Measurements from ENCODE around the gene MIF.
"Not testable (repeated sequence)": the region's sequence is repeated elsewhere in the genome, so short reads cannot be mapped to it uniquely, and the experiment has no call there.

The MIF gene

GRCh38 chr22:23906641-23907040 is 12.5 kb downstream of the MIF start:
- DNase-seq (ENCODE audit: low spot score): no peak
- no peak for TF ChIP-seq CTCF (IDR thresholded peaks at IDR 0.05)
- Histone ChIP-seq H3K4me3 (no peak overlapping the region), H3K27ac (no peak overlapping the region)

GRCh38 chr22:23907423-23907822 is 13.2 kb downstream of the MIF start:
- not testable (repeated sequence) for H3K4me3 ChIP-seq; H3K27ac ChIP-seq; DNase-seq (ENCODE audit: low spot score)

GRCh38 chr22:23908587-23909205 is 14.5 kb downstream of the MIF start:
- DNase-seq (ENCODE audit: low spot score): no peak

DNA sequence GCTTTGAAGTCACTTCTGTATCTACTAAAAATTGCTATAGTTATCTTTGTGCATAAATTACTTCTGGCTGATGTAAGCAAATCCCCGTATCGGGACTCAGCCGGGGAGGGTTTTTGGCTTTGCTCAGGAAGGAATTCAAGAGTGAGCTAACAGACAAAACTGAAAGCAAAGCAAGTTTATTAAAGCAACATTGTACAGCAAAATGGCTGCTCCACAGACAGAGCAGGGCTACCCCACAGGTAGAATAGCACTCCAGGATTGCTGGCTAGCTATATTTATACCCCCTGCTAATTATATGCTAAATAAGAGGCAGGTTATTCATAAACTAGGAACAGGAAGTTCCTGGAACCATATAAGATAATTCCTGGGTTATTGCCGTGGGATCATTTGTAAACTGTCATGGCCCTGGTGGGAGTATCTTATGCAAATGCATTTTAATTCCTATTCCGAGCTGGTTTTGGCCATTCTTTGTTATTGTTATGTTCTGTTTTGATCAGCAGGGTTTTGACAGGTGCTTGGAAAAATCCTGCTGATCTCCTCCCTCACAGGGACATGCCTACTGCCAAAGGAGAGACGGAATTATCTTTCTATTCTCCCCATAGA is 15.2 kb downstream of the MIF start:
- no peak for TF ChIP-seq CTCF (IDR thresholded peaks at IDR 0.05)
- no peak for DNase-seq (ENCODE audit: low spot score)
- peak overlapping the region; percentile 29 for H3K4me3 ChIP-seq
- H3K27ac ChIP-seq: peak overlapping the region; percentile 20 to 27

More at GRCh38 chr22:23908587-23909205, 14.5 kb downstream of the MIF start:
- peak overlapping the region in 1 of 2 donors; percentile 2 for H3K27ac ChIP-seq
- H3K4me3 ChIP-seq: peak overlapping the region; percentile 29
- TF ChIP-seq CTCF (IDR thresholded peaks at IDR 0.05): no peak

DNA sequence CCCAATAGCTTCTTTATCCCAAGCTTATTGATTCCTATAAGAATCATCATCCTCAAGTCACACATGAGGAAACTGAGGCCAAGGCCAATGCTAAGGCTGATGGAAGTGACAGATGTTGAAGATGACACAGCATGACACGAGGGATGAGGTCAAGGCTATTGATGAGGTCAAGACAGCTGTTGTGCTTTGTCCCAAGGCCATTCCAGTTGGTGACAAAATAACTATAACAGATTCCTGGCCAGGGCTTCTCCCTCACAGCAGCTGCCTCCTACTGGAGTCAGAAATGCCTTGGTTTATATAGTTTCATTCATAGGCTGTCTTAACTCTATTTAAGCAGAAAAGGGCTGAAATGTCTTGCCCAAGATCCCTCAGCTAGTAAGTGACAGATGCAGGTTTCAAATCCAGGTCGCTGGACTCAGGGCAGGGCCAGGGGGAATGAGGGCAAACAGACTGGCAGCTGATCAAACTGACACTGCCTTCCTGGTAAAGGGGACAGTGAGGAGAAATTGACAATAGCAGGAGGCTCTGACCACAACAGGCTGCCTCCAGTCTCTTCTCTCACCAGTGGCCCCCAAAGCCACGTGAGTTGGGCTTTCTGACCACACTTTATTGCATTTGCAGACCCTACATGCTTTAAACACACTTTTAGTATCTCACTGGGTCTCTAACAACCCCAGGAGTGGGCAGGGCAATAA is 16.5 kb downstream of the MIF start:
- TF ChIP-seq CTCF (IDR thresholded peaks at IDR 0.05): no peak
- DNase-seq (ENCODE audit: low spot score): no peak
- Histone ChIP-seq H3K27ac (no peak overlapping the region), H3K4me3 (no peak overlapping the region)

DNA sequence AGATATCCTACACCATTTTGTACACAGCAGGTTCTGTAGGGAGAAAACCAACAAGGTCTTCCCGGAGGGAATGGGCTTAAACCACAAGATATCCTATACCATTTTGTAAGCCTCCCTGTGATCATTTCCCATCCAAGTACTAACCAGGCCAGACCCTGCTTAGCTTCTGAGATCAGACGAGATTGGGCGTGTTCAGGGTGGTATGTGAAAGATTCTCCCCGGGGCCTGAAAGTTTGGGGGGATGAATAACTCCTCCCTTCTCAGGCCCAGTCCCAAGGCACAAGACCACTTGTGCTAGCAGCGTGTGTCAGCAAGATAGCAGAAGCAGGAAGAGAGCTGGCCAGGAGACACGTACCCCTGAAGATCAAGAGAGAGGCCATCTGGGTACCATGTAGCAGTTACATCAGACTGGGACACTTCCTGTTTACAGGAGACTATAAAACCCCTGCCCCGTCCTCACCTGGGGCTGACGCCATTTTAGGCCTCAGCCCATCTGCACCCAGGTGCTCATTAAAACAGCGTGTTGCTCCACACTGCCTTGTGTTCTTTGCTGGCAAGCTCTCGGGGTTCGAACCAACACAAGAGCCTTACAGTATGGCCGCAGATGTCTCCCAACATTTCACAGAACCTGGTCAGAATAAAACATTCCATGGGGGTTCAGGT is 17.3 kb downstream of the MIF start:
- TF ChIP-seq CTCF (IDR thresholded peaks at IDR 0.05): no peak
- Histone ChIP-seq H3K4me3 (no peak overlapping the region), H3K27ac (no peak overlapping the region)
- DNase-seq (ENCODE audit: low spot score): no peak

DNA sequence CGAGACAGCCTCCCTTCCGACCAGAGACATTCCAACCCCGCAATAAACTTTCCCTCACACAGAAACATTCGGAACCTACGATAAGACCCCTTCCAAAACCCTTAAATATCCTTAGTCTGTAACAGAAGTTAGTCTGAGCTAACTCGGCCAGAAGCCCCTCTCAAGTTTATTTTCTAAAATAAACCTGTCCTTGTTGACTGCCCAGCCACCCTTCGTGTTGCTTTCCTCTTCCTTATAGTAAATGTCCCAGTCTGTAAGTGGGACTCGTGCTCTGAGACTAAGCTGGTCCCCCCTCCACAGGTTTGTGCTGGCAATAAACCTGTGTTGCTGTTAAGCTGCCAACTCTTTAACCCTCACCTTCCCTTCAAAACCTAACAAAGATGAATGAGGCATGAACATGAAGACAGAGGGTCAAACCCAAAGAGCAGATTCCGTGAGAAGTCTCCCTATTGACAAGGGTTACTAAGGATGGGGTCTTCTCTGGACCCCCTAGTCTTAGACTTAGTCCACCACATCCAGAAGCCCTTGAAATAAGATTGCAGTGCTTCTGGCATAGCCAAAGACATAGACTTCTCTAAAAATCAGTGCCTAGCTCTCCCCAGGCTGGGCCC is 18.2 kb downstream of the MIF start:
- no peak for TF ChIP-seq CTCF (IDR thresholded peaks at IDR 0.05)
- no peak for DNase-seq (ENCODE audit: low spot score)
- Histone ChIP-seq H3K27ac (no peak overlapping the region), H3K4me3 (no peak overlapping the region)

Measured in coronary artery (tissue), 2 donors.